ENCODE data around the gene DGKG. TPM values are rescaled to one million over a fixed set of nuclear protein-coding genes. Genes with fewer than 3 reads are reported as not detected.

Gene DGKG
- total RNA-seq, 6 experiments from 2014 or later: 1.5 to 3.6 (median 2.0) TPM

DNA sequence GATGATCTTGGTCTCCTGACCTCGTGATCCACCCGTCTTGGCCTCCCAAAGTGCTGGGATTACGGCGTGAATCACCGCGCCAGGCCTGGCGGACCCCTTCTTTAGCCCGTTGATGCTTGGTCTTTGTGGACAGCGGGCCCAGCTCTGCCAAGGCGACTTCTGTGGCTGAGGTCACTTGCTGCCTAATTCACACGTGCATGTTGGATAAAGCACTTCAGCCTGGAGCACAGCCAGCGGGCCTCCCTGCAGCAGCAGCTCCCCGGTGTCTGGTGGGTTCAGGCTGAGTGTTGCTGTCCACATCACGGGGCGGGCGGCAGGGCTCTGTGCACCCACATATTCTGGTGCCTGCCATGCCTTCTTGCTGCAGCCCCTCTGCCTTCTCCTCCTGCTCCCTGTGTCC is 88.4 kb downstream of the DGKG start:
- no peak for ATAC-seq
- 88% methylated on average over 9 of the region's 16 CpGs for WGBS (ENCODE audit: insufficient coverage, low coverage, low lambda C conversion rate, missing lambda C conversion rate)
- H3K36me3 ChIP-seq: no peaks in the 10 kb centered on the region

DNA sequence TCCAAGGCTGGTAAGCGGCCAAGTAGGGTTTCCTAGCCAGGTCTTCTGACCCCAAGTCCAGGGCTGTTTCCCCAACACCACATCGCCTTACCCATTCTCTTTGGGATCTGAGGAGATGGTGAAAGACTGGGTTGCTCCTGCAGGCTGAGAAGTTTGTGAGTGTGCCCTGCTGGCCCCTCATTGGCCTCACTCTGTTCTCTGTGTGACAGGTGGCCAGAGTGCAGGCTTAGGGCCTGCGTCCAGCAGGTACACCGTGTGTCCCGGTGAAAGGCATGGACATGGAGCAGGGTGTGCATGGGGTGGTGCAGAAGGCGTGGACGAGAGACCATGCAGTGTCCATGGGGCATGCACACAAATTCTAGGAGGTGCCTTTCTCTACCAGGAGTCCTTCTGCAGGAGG is 91.3 kb downstream of the DGKG start:
- Histone ChIP-seq H3K9me3 (no peaks in the 10 kb centered on the region), H3K27me3 (no peaks in the 10 kb centered on the region), H3K4me1 (no peaks in the 10 kb centered on the region), H3K36me3 (no peaks in the 10 kb centered on the region), H3K27ac (no peak overlapping the region), H3K4me3 (no peak overlapping the region)
- ATAC-seq (peak in 1 of 4 donors; percentile 19), DNase-seq (no peak)
- 100% methylated on average over 2 of the region's 7 CpGs for WGBS (ENCODE audit: insufficient coverage, low coverage, low lambda C conversion rate, missing lambda C conversion rate)
- intact Hi-C loops (cut with DNase I): no loop called here
- no peak for TF ChIP-seq POLR2A (IDR thresholded peaks at IDR 0.05)
- TF ChIP-seq, protein P1, sequence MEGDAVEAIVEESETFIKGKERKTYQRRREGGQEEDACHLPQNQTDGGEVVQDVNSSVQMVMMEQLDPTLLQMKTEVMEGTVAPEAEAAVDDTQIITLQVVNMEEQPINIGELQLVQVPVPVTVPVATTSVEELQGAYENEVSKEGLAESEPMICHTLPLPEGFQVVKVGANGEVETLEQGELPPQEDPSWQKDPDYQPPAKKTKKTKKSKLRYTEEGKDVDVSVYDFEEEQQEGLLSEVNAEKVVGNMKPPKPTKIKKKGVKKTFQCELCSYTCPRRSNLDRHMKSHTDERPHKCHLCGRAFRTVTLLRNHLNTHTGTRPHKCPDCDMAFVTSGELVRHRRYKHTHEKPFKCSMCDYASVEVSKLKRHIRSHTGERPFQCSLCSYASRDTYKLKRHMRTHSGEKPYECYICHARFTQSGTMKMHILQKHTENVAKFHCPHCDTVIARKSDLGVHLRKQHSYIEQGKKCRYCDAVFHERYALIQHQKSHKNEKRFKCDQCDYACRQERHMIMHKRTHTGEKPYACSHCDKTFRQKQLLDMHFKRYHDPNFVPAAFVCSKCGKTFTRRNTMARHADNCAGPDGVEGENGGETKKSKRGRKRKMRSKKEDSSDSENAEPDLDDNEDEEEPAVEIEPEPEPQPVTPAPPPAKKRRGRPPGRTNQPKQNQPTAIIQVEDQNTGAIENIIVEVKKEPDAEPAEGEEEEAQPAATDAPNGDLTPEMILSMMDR (IDR thresholded peaks at IDR 0.05): no peak

More for the DNA sequence above, 88.4 kb downstream of the DGKG start:
- H3K27ac ChIP-seq: no peak overlapping the region
- TF ChIP-seq, protein P1 (IDR thresholded peaks at IDR 0.05): no peak
- no peak for TF ChIP-seq POLR2A (IDR thresholded peaks at IDR 0.05)
- intact Hi-C loops (cut with DNase I): no loop called here
- no peak overlapping the region for H3K4me3 ChIP-seq
- H3K9me3 ChIP-seq: no peaks in the 10 kb centered on the region
- DNase-seq: no peak
- H3K4me1 ChIP-seq: no peaks in the 10 kb centered on the region
- H3K27me3 ChIP-seq: no peaks in the 10 kb centered on the region

DNA sequence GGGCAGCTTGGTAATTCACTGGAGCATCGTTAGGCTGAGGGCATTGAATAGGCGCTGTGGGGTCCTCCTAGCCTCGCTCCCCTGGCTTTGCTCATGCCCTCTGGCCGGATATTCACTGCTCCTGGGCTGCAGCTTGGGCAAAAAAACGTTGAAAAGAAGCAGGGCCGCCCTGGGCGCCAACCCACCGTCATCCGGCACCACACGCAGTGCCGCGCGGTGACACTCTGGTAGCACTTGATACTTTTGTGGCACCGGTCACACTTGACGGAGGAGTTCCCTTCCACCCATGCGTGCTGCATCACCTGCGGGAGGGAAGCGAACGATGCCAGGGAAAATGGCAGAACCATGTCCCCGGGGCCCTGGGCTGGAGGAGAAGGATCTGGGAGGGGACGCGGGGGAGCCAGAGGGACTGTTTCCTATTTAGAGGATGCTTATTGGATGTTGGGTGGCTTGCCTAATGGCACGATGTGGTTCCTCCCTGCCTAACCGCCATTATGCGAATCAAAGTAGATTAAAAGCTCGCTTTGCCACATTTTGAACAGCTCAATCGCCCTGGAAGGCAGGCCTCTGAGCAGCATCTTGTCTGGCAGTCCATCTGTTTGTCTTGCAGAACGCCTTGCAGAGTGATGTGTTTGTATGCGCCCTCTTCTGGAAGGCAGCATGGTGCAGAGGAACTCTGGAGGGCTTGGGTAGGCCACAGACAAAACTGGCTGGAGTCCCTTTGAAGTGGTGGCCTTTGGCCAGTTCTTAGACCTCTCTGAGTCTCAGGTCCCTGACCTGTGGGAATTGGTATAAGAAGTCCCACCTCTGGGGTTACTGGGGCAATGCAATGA is 93.2 kb downstream of the DGKG start:
- Histone ChIP-seq H3K4me1 (no peaks in the 10 kb centered on the region), H3K9me3 (no peaks in the 10 kb centered on the region), H3K27ac (no peak overlapping the region), H3K36me3 (no peaks in the 10 kb centered on the region), H3K4me3 (no peak overlapping the region), H3K27me3 (no peaks in the 10 kb centered on the region)
- intact Hi-C loops (cut with DNase I): no loop called here
- TF ChIP-seq, protein P1 (IDR thresholded peaks at IDR 0.05): no peak
- no peak for TF ChIP-seq POLR2A (IDR thresholded peaks at IDR 0.05)
- WGBS (ENCODE audit: insufficient coverage, low coverage, low lambda C conversion rate, missing lambda C conversion rate): 86% methylated on average over 12 of the region's 29 CpGs
- ATAC-seq: peak in 1 of 4 donors; percentile 23
- no peak for DNase-seq

DNA sequence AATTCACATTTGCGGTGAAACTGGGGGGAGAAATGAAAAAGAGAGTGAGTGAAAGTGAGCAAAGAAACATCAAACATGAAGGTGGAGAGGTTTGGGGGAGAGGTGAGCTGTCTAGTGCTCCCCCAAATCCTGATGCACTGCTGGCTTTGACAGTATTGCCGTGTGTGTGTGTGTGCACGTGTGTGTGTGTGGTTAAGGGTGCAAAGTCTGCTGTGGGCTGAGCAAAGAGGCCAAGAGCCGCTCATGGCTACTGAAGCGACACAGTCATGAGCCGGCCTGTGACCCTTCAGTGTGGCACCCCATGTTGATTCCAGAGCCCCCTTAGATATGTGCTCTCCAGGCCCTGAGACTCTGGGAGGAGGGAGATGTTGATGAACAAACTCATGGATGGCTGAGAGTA is 94.3 kb downstream of the DGKG start:
- Histone ChIP-seq H3K27me3 (no peaks in the 10 kb centered on the region), H3K9me3 (no peaks in the 10 kb centered on the region), H3K4me3 (no peak overlapping the region), H3K36me3 (no peaks in the 10 kb centered on the region), H3K4me1 (no peaks in the 10 kb centered on the region), H3K27ac (no peak overlapping the region)
- TF ChIP-seq, protein P1 (IDR thresholded peaks at IDR 0.05): no peak
- TF ChIP-seq POLR2A (IDR thresholded peaks at IDR 0.05): no peak
- intact Hi-C loops (cut with DNase I): no loop called here
- WGBS (ENCODE audit: insufficient coverage, low coverage, low lambda C conversion rate, missing lambda C conversion rate): 27% methylated on average over 6 of the region's 6 CpGs
- peak in 2 of 4 donors; percentile 37 to 60 for ATAC-seq
- no peak for DNase-seq

Measured in right lobe of liver (tissue), 6 donors.